Smooth muscle cell (in vitro differentiated cells): ENCODE data around the gene HCRTR2. TPM values are rescaled to one million over a fixed set of nuclear protein-coding genes. Genes with fewer than 3 reads are reported as not detected.

Source experiments
- DNase-seq: peaks from one replicate; lab custom pipeline; 2025; ENCODE audit not compliant: unreplicated experiment; lab: John Stamatoyannopoulos, UW
- H2AFZ ChIP-seq: fragments of 200-600 bp; sonication (generic); 2 replicates; pipeline ENCODE4 v1.6.0; 2016; ENCODE audit warnings: antibody characterized with exemption, low read depth, mild to moderate bottlenecking
- H3F3A ChIP-seq: fragments of 200-600 bp; sonication (generic); 2 replicates; pipeline ENCODE4 v1.6.0; 2017; ENCODE audit warnings: antibody characterized with exemption, low read depth
- H3K27ac ChIP-seq: fragments of 200-600 bp; sonication (generic); 2 replicates; pipeline ENCODE4 v1.5.1; 2016; ENCODE audit warnings: low read depth, mild to moderate bottlenecking
- H3K27me3 ChIP-seq: fragments of 200-600 bp; sonication (generic); 2 replicates; pipeline ENCODE4 v1.6.1; 2016; ENCODE audit warnings: low read depth, mild to moderate bottlenecking
- H3K36me3 ChIP-seq: fragments of 200-600 bp; sonication (generic); 2 replicates; pipeline ENCODE4 v1.5.1; 2016; ENCODE audit warnings: low read depth
- H3K4me1 ChIP-seq: fragments of 200-600 bp; sonication (generic); 2 replicates; pipeline ENCODE4 v1.5.1; 2016; ENCODE audit warnings: low read depth
- H3K4me2 ChIP-seq: fragments of 200-600 bp; sonication (generic); 2 replicates; pipeline ENCODE4 v1.6.0; 2016; ENCODE audit warnings: mild to moderate bottlenecking
- H3K4me3 ChIP-seq: fragments of 200-600 bp; sonication (generic); 2 replicates; pipeline ENCODE4 v1.5.1; 2016; ENCODE audit warnings: mild to moderate bottlenecking
- H3K79me2 ChIP-seq: fragments of 200-600 bp; sonication (generic); 2 replicates; pipeline ENCODE4 v1.6.0; 2016; ENCODE audit warnings: low read depth, mild to moderate bottlenecking
- H3K9ac ChIP-seq: fragments of 200-600 bp; sonication (generic); 2 replicates; pipeline ENCODE4 v1.6.0; 2016; ENCODE audit warnings: low read depth
- H3K9me3 ChIP-seq: fragments of 200-600 bp; sonication (generic); replicated peaks from 2 replicates; pipeline ENCODE4 v1.5.1; 2016; ENCODE audit warnings: low read depth
- H4K20me1 ChIP-seq: fragments of 200-600 bp; sonication (generic); 2 replicates; pipeline ENCODE4 v1.6.0; 2016; ENCODE audit warnings: low read depth
- WGBS: methylation state at CpG from one replicate; pipeline ENCODE4 v1.1.7; 2016; ENCODE audit warnings: low lambda C conversion rate; 5-methylcytosine and 5-hydroxymethylcytosine counted together
- polyA plus RNA-seq: library from polyadenylated mRNA; unstranded; fragments of >200 nt; fragmentation: Nextera tagmentation; extraction: Ambion mirVana; gene quantifications from 2 replicates; pipeline ENCODE4 v1.2.1, GENCODE V29; 2016
- total RNA-seq: library from RNA; depleted of rRNA; stranded (reverse); fragments of >200 nt; gene quantifications from 2 replicates; pipeline ENCODE4 v1.2.3, GENCODE V29; 2014
- TF ChIP-seq, protein P1 (sequence below): fragments of 200-600 bp; sonication (generic); IDR thresholded peaks from 2 replicates; pipeline ENCODE4 v1.5.1; 2017; ENCODE audit warnings: borderline replicate concordance, mild to moderate bottlenecking, antibody characterized with exemption; ENCODE audit not compliant: insufficient read depth, poor library complexity, severe bottlenecking

The HCRTR2 gene
- total and polyA plus RNA-seq, 2 experiments from 2014 or later = 0.47 to 2.4 TPM

GRCh38 chr6:55255113-55255512 is 80.8 kb downstream of the HCRTR2 start:
- no peaks in the 10 kb centered on the region for H3K79me2 ChIP-seq
- no peak overlapping the region for H3K4me3 ChIP-seq
- no peaks in the 10 kb centered on the region for H3K36me3 ChIP-seq
- no peak overlapping the region for H3K9ac ChIP-seq
- H3K4me1 ChIP-seq = no peaks in the 10 kb centered on the region
- no peaks in the 10 kb centered on the region for H3K27me3 ChIP-seq
- TF ChIP-seq, protein P1, sequence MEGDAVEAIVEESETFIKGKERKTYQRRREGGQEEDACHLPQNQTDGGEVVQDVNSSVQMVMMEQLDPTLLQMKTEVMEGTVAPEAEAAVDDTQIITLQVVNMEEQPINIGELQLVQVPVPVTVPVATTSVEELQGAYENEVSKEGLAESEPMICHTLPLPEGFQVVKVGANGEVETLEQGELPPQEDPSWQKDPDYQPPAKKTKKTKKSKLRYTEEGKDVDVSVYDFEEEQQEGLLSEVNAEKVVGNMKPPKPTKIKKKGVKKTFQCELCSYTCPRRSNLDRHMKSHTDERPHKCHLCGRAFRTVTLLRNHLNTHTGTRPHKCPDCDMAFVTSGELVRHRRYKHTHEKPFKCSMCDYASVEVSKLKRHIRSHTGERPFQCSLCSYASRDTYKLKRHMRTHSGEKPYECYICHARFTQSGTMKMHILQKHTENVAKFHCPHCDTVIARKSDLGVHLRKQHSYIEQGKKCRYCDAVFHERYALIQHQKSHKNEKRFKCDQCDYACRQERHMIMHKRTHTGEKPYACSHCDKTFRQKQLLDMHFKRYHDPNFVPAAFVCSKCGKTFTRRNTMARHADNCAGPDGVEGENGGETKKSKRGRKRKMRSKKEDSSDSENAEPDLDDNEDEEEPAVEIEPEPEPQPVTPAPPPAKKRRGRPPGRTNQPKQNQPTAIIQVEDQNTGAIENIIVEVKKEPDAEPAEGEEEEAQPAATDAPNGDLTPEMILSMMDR = no peak
- H3K27ac ChIP-seq = no peak overlapping the region
- H3K9me3 ChIP-seq = no peaks in the 10 kb centered on the region
- no peaks in the 10 kb centered on the region for H3F3A ChIP-seq
- no peak overlapping the region for H2AFZ ChIP-seq
- 43% methylated on average over 10 of the region's 10 CpGs for WGBS
- H4K20me1 ChIP-seq = no peaks in the 10 kb centered on the region
- H3K4me2 ChIP-seq = no peak overlapping the region
- no peak for DNase-seq

- Histone ChIP-seq H3K9ac (no peak overlapping the region), H4K20me1 (no peaks in the 10 kb centered on the region), H2AFZ (no peak overlapping the region), H3K79me2 (no peaks in the 10 kb centered on the region), H3K4me3 (no peak overlapping the region), H3K4me1 (no peaks in the 10 kb centered on the region), H3K27ac (no peak overlapping the region), H3F3A (no peaks in the 10 kb centered on the region), H3K4me2 (no peak overlapping the region), H3K36me3 (no peaks in the 10 kb centered on the region), H3K27me3 (no peaks in the 10 kb centered on the region), H3K9me3 (no peaks in the 10 kb centered on the region)
- TF ChIP-seq, protein P1 = no peak
- 86% methylated on average over 2 of the region's 2 CpGs for WGBS
- no peak for DNase-seq
Observed at GRCh38 chr6:55260181-55260580, 85.9 kb downstream of the HCRTR2 start.

- WGBS = 96% methylated on average over 4 of the region's 4 CpGs
Observed at GRCh38 chr6:55265409-55266114, 91.2 kb downstream of the HCRTR2 start.

More at GRCh38 chr6:55265409-55266114, 91.2 kb downstream of the HCRTR2 start:
- H3K79me2 ChIP-seq = no peaks in the 10 kb centered on the region
- H4K20me1 ChIP-seq = no peaks in the 10 kb centered on the region
- H3K36me3 ChIP-seq = no peaks in the 10 kb centered on the region
- H3K4me1 ChIP-seq = no peaks in the 10 kb centered on the region
- no peaks in the 10 kb centered on the region for H3F3A ChIP-seq
- H3K27ac ChIP-seq = no peak overlapping the region
- no peak overlapping the region for H2AFZ ChIP-seq
- no peaks in the 10 kb centered on the region for H3K27me3 ChIP-seq
- no peak overlapping the region for H3K9ac ChIP-seq
- no peaks in the 10 kb centered on the region for H3K9me3 ChIP-seq
- no peak for DNase-seq
- H3K4me3 ChIP-seq = no peak overlapping the region
- no peak overlapping the region for H3K4me2 ChIP-seq
- TF ChIP-seq, protein P1 = no peak
